GM04503 (cell line): ENCODE data around the gene ZSCAN18.
"Not testable (repeated sequence)": the region's sequence is repeated elsewhere in the genome, so short reads cannot be mapped to it uniquely, and the experiment has no call there.

Experiments
- DNase-seq: peaks from one replicate; pipeline ENCODE4 v3.0.0-alpha.2; 2012; ENCODE audit warnings: low read depth

Gene ZSCAN18

GRCh38 chr19:58097781-58098681 is at the start of gene ZSCAN18:
ZSCAN18 (minus strand) TSS chr19:58098231; CDS start chr19:58090267, 7,964 bp downstream.
- peak; percentile 63 for DNase-seq

GRCh38 chr19:58147475-58147874 is 49.4 kb upstream of the ZSCAN18 start:
- not testable (repeated sequence) for DNase-seq

GRCh38 chr19:58145849-58146248 is 47.8 kb upstream of the ZSCAN18 start:
- DNase-seq: no peak

DNA sequence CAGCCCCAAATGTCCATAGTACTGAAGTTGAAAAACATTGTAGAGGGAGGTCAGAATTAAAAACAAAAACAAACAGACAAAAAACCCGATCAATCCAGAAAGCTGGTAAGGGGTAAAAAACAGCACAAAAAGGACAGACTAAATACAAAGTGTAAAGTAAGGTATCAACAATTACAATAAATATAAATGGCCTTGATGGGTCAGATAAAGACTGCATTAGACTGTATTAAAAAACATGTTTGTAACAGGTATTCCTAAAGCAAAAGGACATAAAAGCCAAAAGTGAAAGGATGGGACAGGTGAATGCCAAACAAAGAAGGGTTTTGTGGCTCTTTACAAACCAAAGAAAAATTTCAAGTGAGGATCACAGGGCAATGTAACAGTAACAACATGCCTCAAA is 36.2 kb upstream of the ZSCAN18 start:
- no peak for DNase-seq

DNA sequence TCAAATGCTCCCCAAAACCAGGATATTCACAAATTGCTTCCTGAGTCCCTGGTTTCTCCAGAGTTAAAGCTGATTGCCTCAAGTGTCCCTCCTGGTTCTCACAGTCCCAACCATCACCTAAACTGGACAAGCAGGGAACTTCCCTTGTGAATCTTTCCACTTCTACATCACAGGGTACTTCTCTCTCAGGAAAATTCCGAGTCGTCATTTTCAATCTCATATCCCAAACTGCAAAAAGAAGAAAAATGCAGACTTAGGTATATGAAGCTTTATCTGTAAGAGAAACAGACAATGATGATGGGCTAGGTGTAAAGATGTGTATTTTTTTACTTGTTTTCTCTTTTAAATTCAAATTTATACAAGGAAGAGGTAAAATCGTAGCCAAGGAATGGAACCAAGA is 31.3 kb upstream of the ZSCAN18 start:
- no peak for DNase-seq

- no peak for DNase-seq
Observed at GRCh38 chr19:58128041-58128685, 30.1 kb upstream of the ZSCAN18 start.

DNA sequence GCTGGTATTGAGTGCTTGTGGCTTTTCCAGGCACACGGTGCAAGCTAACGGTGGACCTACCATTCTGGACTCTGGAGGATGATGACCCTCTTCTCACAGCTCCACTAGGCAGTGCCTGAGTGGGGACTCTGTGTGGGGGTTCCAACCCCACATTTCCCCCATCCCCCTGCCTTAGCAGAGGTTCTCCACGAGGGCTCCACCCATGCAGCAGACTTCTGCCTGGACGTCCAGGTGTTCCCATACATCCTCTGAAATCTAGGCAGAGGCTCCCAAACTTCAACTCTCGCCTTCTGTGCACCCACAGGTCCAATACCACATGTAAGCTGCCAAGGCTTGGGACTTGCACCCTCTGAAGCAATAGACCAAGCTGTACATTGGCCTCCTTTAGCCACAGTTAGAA is 25.3 kb upstream of the ZSCAN18 start:
- DNase-seq: no peak

DNA sequence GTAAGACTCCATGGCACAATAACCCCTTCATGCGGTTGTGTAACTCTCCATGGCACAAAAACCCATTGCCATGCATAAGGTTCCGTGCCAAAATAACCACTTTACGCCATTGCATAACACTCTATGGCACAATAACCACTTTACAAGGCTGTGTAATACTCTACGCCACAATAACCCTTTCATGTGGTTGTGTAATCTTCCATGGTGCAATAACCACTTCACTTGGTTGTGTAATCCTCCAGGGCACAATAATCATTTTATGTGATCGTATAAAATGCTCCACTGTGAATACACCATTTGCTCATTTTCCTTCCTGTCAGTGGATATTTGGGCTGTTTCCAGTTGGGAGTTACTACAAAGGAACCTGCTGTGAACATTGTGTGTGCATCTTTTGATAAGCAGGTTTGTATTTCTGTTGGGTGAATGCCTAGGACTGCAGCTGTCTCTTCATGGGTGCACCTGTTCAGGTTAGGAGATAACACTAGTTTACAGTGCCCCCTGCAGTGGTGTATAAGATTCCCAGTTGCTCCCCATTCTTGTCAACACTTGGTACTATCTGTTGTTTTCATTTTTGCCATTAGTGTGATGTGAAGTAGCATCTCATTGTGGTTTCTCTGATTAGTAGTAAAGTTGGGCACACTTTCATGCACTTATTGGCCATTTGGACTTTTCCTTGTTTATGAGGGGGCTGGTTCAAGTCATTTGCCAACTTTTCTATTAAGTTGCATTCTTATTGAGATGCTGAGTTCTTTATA is 21.1 kb upstream of the ZSCAN18 start:
- DNase-seq: no peak

DNA sequence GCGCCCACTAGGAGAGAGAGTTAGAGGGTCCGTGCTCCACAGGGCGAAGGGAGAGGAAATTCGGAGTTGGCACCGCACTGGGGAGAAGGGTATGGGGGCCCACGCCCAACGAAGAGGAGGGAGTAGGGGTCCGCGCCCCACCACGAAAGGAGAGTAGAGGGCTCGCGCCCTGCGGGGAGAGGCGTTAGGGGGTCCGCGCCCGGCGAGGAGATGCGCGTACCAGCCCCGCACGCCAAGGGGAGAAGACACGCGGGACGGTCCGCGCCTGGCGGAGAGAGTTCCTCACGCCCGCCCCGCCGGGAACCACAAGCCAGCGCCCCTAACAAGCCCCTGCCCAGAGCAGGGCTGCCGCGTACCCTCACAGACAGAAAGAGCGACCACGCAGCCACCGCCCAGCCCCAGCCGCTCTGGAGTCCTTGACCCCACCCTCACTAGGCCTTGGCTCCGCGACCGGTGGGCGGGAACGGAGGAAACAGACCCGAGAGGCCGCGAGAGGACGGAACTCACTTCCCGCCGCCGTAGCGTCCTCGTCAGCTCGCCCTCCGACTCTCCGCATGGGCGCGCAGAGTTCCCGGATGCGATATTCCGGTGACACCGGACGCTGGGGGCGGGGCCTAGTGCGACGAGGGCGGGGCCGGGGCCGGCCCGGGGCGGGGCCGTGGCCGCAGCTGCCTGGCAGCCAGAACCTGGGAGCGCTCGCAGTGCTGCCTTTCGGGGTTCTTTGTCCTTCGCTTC is 20.0 kb upstream of the ZSCAN18 start:
- no peak for DNase-seq

DNA sequence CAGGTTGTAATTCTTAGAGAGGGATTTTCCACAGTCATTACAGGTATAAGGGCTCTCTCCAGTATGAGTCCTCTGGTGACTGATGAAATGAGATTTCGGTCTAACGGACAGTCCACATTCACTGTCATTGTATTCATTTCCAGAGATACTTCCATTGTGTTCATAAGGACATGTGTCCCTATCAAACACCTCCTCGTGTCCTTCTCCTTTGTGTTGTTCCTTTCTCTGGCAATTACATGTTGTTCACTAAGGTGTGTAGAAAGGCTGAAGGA is 10.5 kb upstream of the ZSCAN18 start:
- no peak for DNase-seq

- DNase-seq: no peak
Observed at GRCh38 chr19:58107778-58108545, 9.9 kb upstream of the ZSCAN18 start.

- DNase-seq: no peak
Observed at GRCh38 chr19:58098682-58098998, 609 bp upstream of the ZSCAN18 start.

DNA sequence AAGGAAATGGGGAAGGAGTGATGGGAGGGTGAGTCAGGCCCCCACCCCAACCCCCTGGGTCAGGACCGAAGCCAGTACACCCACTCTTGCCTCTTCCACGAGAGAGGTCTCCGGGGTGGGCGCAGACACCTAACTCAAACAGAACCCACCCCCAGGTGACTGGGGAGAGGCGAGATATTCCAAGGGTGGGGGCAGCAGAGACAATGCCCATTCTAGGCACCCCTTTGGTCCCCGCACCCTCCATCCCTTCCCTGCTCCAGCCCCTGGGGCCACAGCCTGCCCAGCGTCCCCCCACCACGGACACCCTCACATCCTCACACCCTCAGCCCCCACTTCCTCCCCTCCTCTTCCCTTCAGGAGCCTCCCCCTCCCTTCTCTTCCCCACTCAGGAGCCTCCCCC is 682 bp downstream of the ZSCAN18 start:
- DNase-seq: no peak

DNA sequence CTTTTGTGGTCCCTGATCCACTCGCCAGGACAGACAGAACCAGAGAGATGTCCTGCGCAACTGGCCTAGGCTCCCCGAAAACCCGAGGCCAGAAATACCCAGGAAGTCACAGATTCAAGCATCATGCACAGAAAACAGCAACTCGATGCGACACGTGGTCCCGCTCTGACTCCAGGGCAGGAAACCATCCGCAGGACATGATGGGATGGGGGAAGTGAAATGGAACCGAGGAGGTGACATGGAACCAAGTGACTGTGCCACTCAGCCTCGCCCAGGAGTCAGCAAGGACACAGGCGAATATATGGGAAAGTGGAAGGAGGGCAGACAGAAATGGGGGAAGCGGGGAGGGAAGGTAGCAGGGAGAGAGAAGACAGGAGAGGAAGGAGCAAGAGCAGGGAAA is 1.1 kb downstream of the ZSCAN18 start:
- no peak for DNase-seq

DNA sequence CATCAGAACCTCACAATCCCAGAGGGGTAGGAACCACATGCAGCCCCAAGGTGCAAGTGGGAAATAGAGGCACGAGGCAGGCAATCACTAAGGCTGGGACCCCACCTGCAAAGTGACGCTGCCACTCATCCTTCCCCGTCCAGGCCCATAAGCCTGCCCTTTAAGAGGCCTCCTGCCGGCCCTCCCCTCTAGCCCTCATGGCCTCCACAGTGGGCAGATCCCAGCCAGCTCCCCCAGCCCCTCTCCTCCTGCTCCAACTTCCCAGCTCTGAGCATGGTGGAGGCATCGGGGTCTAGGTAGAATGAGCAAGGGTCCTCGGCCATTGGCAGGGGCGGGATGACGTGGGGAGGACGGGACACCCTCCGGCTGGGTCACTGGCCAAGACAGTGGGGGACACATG is 2.7 kb downstream of the ZSCAN18 start:
- DNase-seq: no peak

DNA sequence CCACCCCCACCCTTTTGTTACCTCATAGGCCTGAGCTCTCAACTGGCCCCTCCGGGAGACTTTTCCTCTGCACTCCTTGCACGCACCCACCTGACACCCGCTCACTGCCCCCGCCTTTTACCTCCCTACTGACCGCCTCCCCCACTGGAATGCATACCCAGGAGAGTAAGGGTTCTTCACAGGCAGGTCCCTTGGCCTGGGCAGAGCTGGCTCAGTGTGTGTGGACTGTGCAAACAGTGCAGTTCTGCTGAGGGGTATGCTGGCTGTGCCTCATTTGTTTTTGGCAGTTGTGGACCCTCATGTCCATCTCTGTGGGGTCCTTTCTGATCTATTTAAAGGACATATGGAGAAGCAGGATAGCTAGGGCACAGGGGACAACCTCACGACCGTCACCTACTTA is 5.0 kb downstream of the ZSCAN18 start:
- DNase-seq: no peak

- no peak for DNase-seq
Observed at GRCh38 chr19:58091251-58091995, 6.6 kb downstream of the ZSCAN18 start.

- DNase-seq: no peak
Observed at GRCh38 chr19:58089846-58090245, 8.2 kb downstream of the ZSCAN18 start.

GRCh38 chr19:58088521-58089052 is 9.4 kb downstream of the ZSCAN18 start:
- DNase-seq: no peak

- DNase-seq: no peak
Observed at GRCh38 chr19:58086825-58087710, 11.0 kb downstream of the ZSCAN18 start.
